HEK293 (cell line): Measurements from ENCODE around the gene TM4SF5.

Source experiments
- CTCF ChIA-PET: fragments of 350-600 bp; formaldehyde crosslinking; extraction: SDS; loops from one replicate; lab custom pipeline; 2021; ENCODE audit warnings: antibody characterized with exemption; lab: Yijun Ruan, JAX
- POLR2A ChIA-PET: fragments of 300-600 bp; formaldehyde crosslinking; extraction: SDS; loops from one replicate; lab custom pipeline; 2020; ENCODE audit warnings: antibody characterized with exemption, inconsistent platforms; lab: Yijun Ruan, JAX
- H3K27ac ChIP-seq: fragments of 200-500 bp; sonication (Bioruptor generic); 2 replicates; pipeline ENCODE4 v1.5.1; 2014; ENCODE audit warnings: low read depth, low read length, control low read depth, inconsistent platforms; ENCODE audit errors: extremely low read depth
- H3K36me3 ChIP-seq, 2 experiments: fragments of 200-500 bp in 1 of 2; sonication (Bioruptor generic) in 1 of 2; 1 replicate in 1 of 2; 2 replicates in 1 of 2; pipeline ENCODE4 v1.5.1; 2014 to 2017; ENCODE audit warnings: inconsistent platforms in 2 of 2, low read length in 2 of 2; ENCODE audit not compliant: control insufficient read depth in 2 of 2, insufficient read depth in 1 of 2
- H3K4me1 ChIP-seq: fragments of 200-500 bp; sonication (Bioruptor generic); 2 replicates; pipeline ENCODE4 v1.5.1; 2014; ENCODE audit warnings: mild to moderate bottlenecking, low read length, inconsistent platforms; ENCODE audit not compliant: control insufficient read depth, insufficient read depth
- H3K4me3 ChIP-seq: 2 replicates; pipeline ENCODE4 v1.5.1; 2011; ENCODE audit warnings: low read depth, mild to moderate bottlenecking, control low read depth, low read length, moderate library complexity
- H3K9me3 ChIP-seq: fragments of 200-500 bp; sonication (Bioruptor generic); 2 replicates; pipeline ENCODE4 v1.5.1; 2014; ENCODE audit warnings: low read depth, low read length, inconsistent platforms; ENCODE audit not compliant: control insufficient read depth, insufficient read depth
- CTCF ChIP-seq: fragments of 450-650 bp; formaldehyde crosslinking; IDR thresholded peaks from 2 replicates; pipeline ENCODE4 v1.5.1; 2016; ENCODE audit warnings: missing biosample characterization, missing genetic modification characterization
- KLF1 ChIP-seq: fragments of 450-650 bp; formaldehyde crosslinking; IDR thresholded peaks from 2 replicates; pipeline ENCODE4 v1.5.1; 2016; ENCODE audit warnings: missing biosample characterization, missing genetic modification characterization
- ZBTB11 ChIP-seq: fragments of 450-650 bp; formaldehyde crosslinking; conservative IDR thresholded peaks from 2 replicates; pipeline ENCODE4 v1.5.1; 2016; ENCODE audit warnings: low read depth, missing biosample characterization, missing genetic modification characterization
- ZNF501 ChIP-seq: fragments of 450-650 bp; formaldehyde crosslinking; IDR thresholded peaks from 2 replicates; pipeline ENCODE4 v1.5.1; 2016; ENCODE audit warnings: missing biosample characterization, missing genetic modification characterization
- ZNF654 ChIP-seq: fragments of 450-650 bp; formaldehyde crosslinking; IDR thresholded peaks from 2 replicates; pipeline ENCODE4 v1.5.1; 2016; ENCODE audit warnings: low read depth, missing biosample characterization, missing genetic modification characterization
- ZNF837 ChIP-seq: fragments of 450-650 bp; formaldehyde crosslinking; IDR thresholded peaks from 2 replicates; pipeline ENCODE4 v1.5.1; 2016; ENCODE audit warnings: missing biosample characterization, missing genetic modification characterization
- ZNF843 ChIP-seq: fragments of 450-650 bp; formaldehyde crosslinking; IDR thresholded peaks from 2 replicates; pipeline ENCODE4 v1.5.1; 2016; ENCODE audit warnings: missing biosample characterization, missing genetic modification characterization
- TF ChIP-seq, protein P1 (sequence below): fragments of 450-650 bp; formaldehyde crosslinking; IDR thresholded peaks from 2 replicates; pipeline ENCODE4 v1.5.1; 2016; ENCODE audit warnings: missing biosample characterization, missing genetic modification characterization
- TF ChIP-seq, protein P2 (sequence below): sonication (generic); formaldehyde crosslinking; IDR thresholded peaks from 2 replicates; pipeline ENCODE4 v1.8.1; 2022; ENCODE audit warnings: mild to moderate bottlenecking, moderate library complexity, missing genetic modification reagents

The TM4SF5 gene

GRCh38 chr17:4769628-4770027 lies 2.1 kb upstream of the TM4SF5 start:
- ChIA-PET POLR2A (no interaction called here), CTCF (interaction anchor here (0.7 kb wide), 1 partner anchor 37 kb away, joined by 3 read pairs; no protein-coding TSS in a partner anchor)
- no peak overlapping the region for H3K27ac ChIP-seq

DNA sequence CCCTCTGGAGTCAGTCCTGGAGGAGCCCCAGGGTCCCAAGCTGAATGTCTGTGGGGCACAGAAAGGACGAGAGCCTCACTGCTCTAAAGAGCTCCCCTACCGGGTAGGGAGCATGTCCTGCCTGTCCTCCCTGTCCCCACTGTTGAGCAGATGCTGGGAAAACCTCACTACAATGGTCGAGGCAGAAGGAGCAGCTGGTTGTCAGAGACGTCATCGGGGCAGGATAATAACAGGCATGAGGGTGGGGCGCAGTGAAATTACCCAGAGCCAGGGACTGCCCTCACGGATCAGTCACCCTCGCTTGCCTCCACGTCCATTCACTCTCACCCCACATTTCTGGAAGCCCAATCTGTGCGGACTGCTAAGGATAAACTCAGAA lies 538 bp downstream of the TM4SF5 start:
- Histone ChIP-seq H3K4me1 (no peaks in the 10 kb centered on the region), H3K9me3 (no peaks in the 10 kb centered on the region), H3K27ac (no peak overlapping the region), H3K36me3 (no peaks in the 10 kb centered on the region), H3K4me3 (no peak overlapping the region)
- POLR2A ChIA-PET: no interaction called here
- TF ChIP-seq, protein P1, sequence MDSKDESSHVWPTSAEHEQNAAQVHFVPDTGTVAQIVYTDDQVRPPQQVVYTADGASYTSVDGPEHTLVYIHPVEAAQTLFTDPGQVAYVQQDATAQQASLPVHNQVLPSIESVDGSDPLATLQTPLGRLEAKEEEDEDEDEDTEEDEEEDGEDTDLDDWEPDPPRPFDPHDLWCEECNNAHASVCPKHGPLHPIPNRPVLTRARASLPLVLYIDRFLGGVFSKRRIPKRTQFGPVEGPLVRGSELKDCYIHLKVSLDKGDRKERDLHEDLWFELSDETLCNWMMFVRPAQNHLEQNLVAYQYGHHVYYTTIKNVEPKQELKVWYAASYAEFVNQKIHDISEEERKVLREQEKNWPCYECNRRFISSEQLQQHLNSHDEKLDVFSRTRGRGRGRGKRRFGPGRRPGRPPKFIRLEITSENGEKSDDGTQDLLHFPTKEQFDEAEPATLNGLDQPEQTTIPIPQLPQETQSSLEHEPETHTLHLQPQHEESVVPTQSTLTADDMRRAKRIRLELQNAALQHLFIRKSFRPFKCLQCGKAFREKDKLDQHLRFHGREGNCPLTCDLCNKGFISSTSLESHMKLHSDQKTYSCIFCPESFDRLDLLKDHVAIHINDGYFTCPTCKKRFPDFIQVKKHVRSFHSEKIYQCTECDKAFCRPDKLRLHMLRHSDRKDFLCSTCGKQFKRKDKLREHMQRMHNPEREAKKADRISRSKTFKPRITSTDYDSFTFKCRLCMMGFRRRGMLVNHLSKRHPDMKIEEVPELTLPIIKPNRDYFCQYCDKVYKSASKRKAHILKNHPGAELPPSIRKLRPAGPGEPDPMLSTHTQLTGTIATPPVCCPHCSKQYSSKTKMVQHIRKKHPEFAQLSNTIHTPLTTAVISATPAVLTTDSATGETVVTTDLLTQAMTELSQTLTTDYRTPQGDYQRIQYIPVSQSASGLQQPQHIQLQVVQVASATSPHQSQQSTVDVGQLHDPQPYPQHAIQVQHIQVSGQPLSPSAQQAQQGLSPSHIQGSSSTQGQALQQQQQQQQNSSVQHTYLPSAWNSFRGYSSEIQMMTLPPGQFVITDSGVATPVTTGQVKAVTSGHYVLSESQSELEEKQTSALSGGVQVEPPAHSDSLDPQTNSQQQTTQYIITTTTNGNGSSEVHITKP (tag by site-specific recombination): 0 out of 2 replicates have a peak, but pooled peaks have one; percentile 20
- TF ChIP-seq ZNF501 (tag by site-specific recombination) (no peak), ZNF837 (tag by site-specific recombination) (no peak), ZBTB11 (tag by site-specific recombination) (no peak), CTCF (tag by site-specific recombination) (no peak)
- CTCF ChIA-PET: interaction anchor here (0.6 to 2.0 kb wide), 4 partner anchors 11 to 111 kb away, joined by 3 to 9 read pairs (median 4); no protein-coding TSS in a partner anchor

More at GRCh38 chr17:4769628-4770027, 2.1 kb upstream of the TM4SF5 start:
- TF ChIP-seq, protein P2, sequence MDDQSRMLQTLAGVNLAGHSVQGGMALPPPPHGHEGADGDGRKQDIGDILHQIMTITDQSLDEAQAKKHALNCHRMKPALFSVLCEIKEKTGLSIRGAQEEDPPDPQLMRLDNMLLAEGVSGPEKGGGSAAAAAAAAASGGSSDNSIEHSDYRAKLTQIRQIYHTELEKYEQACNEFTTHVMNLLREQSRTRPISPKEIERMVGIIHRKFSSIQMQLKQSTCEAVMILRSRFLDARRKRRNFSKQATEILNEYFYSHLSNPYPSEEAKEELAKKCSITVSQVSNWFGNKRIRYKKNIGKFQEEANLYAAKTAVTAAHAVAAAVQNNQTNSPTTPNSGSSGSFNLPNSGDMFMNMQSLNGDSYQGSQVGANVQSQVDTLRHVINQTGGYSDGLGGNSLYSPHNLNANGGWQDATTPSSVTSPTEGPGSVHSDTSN (CRISPR knock-in tag): no peak
- TF ChIP-seq ZNF654 (tag by site-specific recombination) (no peak), ZNF843 (tag by site-specific recombination) (no peak), KLF1 (tag by site-specific recombination) (no peak)
- H3K36me3 ChIP-seq: no peaks in the 10 kb centered on the region
- no peaks in the 10 kb centered on the region for H3K9me3 ChIP-seq
- H3K4me3 ChIP-seq: no peak overlapping the region
- H3K4me1 ChIP-seq: no peaks in the 10 kb centered on the region
